Endothelial cell of umbilical vein (primary cell): ENCODE measurements around the gene PTPN2. TPM values are rescaled to one million over a fixed set of nuclear protein-coding genes. Genes with fewer than 3 reads are reported as not detected.

ENCODE experiments used
- BruUV-seq: library from RNA; stranded (reverse); fragments of 400-500 nt; replicated peaks from 2 replicates; lab custom pipeline; 2021; lab: Mats Ljungman, UMichigan
- CTCF ChIA-PET: fragments of 300-600, 350-600 bp; sonication (Branson Sonifier 250); formaldehyde crosslinking; loops from one replicate; lab custom pipeline; 2021; ENCODE audit warnings: antibody characterized with exemption, inconsistent platforms; lab: Charles Lee
- POLR2A ChIA-PET: fragments of 300-600, 350-600 bp; sonication (Branson Sonifier 250); formaldehyde crosslinking; loops from one replicate; lab custom pipeline; 2021; ENCODE audit warnings: antibody characterized with exemption, inconsistent platforms; lab: Charles Lee
- DNase-seq: peaks from one replicate; pipeline ENCODE4 v3.0.0-alpha.2; 2011; ENCODE audit warnings: low read depth, low spot score
- FAIRE-seq: peaks from 2 replicates; lab custom pipeline; 2011; peaks lifted over from hg19 to GRCh38; lab: Jason Lieb, UNC
- H2AFZ ChIP-seq: 2 replicates; pipeline ENCODE4 v1.6.0; 2012; ENCODE audit warnings: low read depth, low read length, control low read depth, inconsistent platforms
- H3K27ac ChIP-seq: 2 replicates; pipeline ENCODE4 v1.5.1; 2011; ENCODE audit warnings: low read depth, mild to moderate bottlenecking, control low read depth, low read length, moderate library complexity; ENCODE audit not compliant: insufficient read depth
- H3K27me3 ChIP-seq, 2 experiments: 2 replicates each; pipeline versions ENCODE4 v1.6.0 to v1.6.1; 2011; ENCODE audit warnings: low read length in 2 of 2, mixed read lengths in 1 of 2; ENCODE audit not compliant: control insufficient read depth in 2 of 2, insufficient read depth in 2 of 2
- H3K36me3 ChIP-seq, 2 experiments: 2 replicates in 1 of 2; 3 replicates in 1 of 2; pipeline ENCODE4 v1.5.1; 2011; ENCODE audit warnings: low read length in 2 of 2, mild to moderate bottlenecking in 1 of 2, moderate library complexity in 1 of 2; ENCODE audit not compliant: control insufficient read depth in 2 of 2, insufficient read depth in 2 of 2; ENCODE audit errors: extremely low read depth in 1 of 2
- H3K4me1 ChIP-seq: 3 replicates; pipeline ENCODE4 v1.5.1; 2011; ENCODE audit warnings: mild to moderate bottlenecking, low read length; ENCODE audit not compliant: control insufficient read depth, insufficient read depth; ENCODE audit errors: extremely low read depth
- H3K4me2 ChIP-seq: 2 replicates; pipeline ENCODE4 v1.6.1; 2011; ENCODE audit warnings: low read length, control low read depth, mixed read lengths; ENCODE audit not compliant: insufficient read depth
- H3K4me3 ChIP-seq, 3 experiments: fragments of 200-600 bp in 1 of 3; sonication (generic), shearing (Covaris generic) in 1 of 3; replicated peaks in 1 of 3; 2 replicates each; pipeline ENCODE4 v1.5.1; 2011 to 2016; ENCODE audit warnings: control low read depth in 3 of 3, low read length in 3 of 3, mild to moderate bottlenecking in 2 of 3, inconsistent platforms in 1 of 3, low read depth in 1 of 3, moderate library complexity in 1 of 3; ENCODE audit not compliant: insufficient read depth in 1 of 3
- H3K79me2 ChIP-seq: 2 replicates; pipeline ENCODE4 v1.6.0; 2012; ENCODE audit warnings: low read length, inconsistent platforms; ENCODE audit not compliant: control insufficient read depth, insufficient read depth
- H3K9ac ChIP-seq: replicated peaks from 2 replicates; pipeline ENCODE3; 2011; ENCODE audit warnings: low read length, control low read depth; ENCODE audit not compliant: insufficient read depth; ENCODE audit errors: extremely low read depth
- H3K9me1 ChIP-seq: replicated peaks from 3 replicates; pipeline ENCODE4 v1.6.0; 2011; ENCODE audit warnings: mild to moderate bottlenecking, low read length; ENCODE audit not compliant: control insufficient read depth, insufficient read depth; ENCODE audit errors: extremely low read depth
- H3K9me3 ChIP-seq: replicated peaks from 2 replicates; pipeline ENCODE4 v1.5.1; 2012; ENCODE audit warnings: low read length, inconsistent platforms; ENCODE audit not compliant: control insufficient read depth, insufficient read depth
- H4K20me1 ChIP-seq: replicated peaks from 2 replicates; pipeline ENCODE3; 2011; ENCODE audit warnings: mild to moderate bottlenecking, low read length; ENCODE audit not compliant: control insufficient read depth, insufficient read depth; ENCODE audit errors: extremely low read depth
- CTCF ChIP-seq, 2 donors: IDR thresholded peaks; 1 replicate in 1 of 2; 2 replicates in 1 of 2; pipeline ENCODE4 v1.5.1; 2011; ENCODE audit warnings: low read length in 2 of 2, mild to moderate bottlenecking in 2 of 2, moderate library complexity in 2 of 2, control low read depth in 1 of 2, inconsistent platforms in 1 of 2, low read depth in 1 of 2; ENCODE audit not compliant: insufficient read depth in 1 of 2; ENCODE audit errors: extremely low read depth in 1 of 2
- EZH2 ChIP-seq: IDR thresholded peaks from 2 replicates; pipeline ENCODE4 v1.6.1; 2012; ENCODE audit warnings: borderline replicate concordance, low read depth, mild to moderate bottlenecking, moderate library complexity, low read length, inconsistent platforms; ENCODE audit not compliant: severe bottlenecking
- FOS ChIP-seq: IDR thresholded peaks from 2 replicates; pipeline ENCODE4 v1.6.1; 2011; ENCODE audit warnings: mild to moderate bottlenecking, low read length, moderate library complexity, borderline replicate concordance; ENCODE audit not compliant: insufficient read depth
- GATA2 ChIP-seq: IDR thresholded peaks from 2 replicates; pipeline ENCODE4 v1.7.0; 2011; ENCODE audit warnings: low read depth, mild to moderate bottlenecking, moderate library complexity, mixed read lengths, low read length; ENCODE audit not compliant: insufficient read length, insufficient read depth
- JUN ChIP-seq: IDR thresholded peaks from 2 replicates; pipeline ENCODE4 v1.6.1; 2011; ENCODE audit warnings: borderline replicate concordance, low read depth; ENCODE audit not compliant: insufficient read length, insufficient read depth
- MAX ChIP-seq: IDR thresholded peaks from 2 replicates; pipeline ENCODE4 v1.6.1; 2011; ENCODE audit not compliant: insufficient read depth, insufficient read length
- MYC ChIP-seq: IDR thresholded peaks from one replicate; pipeline ENCODE4 v1.6.1; 2011; ENCODE audit warnings: mild to moderate bottlenecking, low read depth, low read length
- POLR2A ChIP-seq: IDR thresholded peaks from 2 replicates; pipeline ENCODE4 v1.6.1; 2012; ENCODE audit warnings: low read depth, mild to moderate bottlenecking, control low read depth, low read length
- POLR2AphosphoS5 ChIP-seq: IDR thresholded peaks from 2 replicates; pipeline ENCODE4 v1.6.1; 2012; ENCODE audit warnings: low read depth, mild to moderate bottlenecking, control low read depth, low read length, moderate library complexity; ENCODE audit not compliant: insufficient read depth
- dilution Hi-C: fragments of 300-500 bp; cut with MboI; formaldehyde crosslinking; loops from one replicate; pipeline ENCODE4 v1.15.0; 2019; ENCODE audit warnings: low sequenced_read_pairs; ENCODE audit not compliant: extremely low pct_ligation_motif_present
- intact Hi-C: fragments of 100-400 bp; cut with micrococcal nuclease; formaldehyde crosslinking; loops from one replicate; pipeline ENCODE4 v1.10.0; 2022
- polyA plus RNA-seq, 4 experiments: library from polyadenylated mRNA; depleted of rRNA in 3 of 4; stranded (reverse) in 3 of 4; unstranded in 1 of 4; fragments of >200 nt; gene quantifications; 2 replicates each; pipeline versions ENCODE4 v1.2.1 to v1.2.3, GENCODE V29; 2011 to 2012; ENCODE audit warnings: missing spikeins in 1 of 4
- total RNA-seq: library from RNA; stranded (reverse); gene quantifications from 2 replicates; pipeline ENCODE4 v1.2.3, GENCODE V29; 2021

Gene PTPN2
- total and polyA plus RNA-seq, 2 donors (not counting 3 experiments of a cell fraction or from before 2014, with no cell fraction given) = 8.2 to 20.9 TPM

GRCh38 chr18:12843420-12844350 lies 40.4 kb downstream of the PTPN2 start:
- no peaks in the 10 kb centered on the region for H3K9me3 ChIP-seq
- intact Hi-C loops (no loop called here), dilution Hi-C loops (no loop called here)
- no peak overlapping the region for H2AFZ ChIP-seq
- TF ChIP-seq MAX (no peak), MYC (no peak), JUN (no peak), CTCF (IDR thresholded peaks at IDR 0.05; ENCODE audit: extremely low read depth in 1 of 2, insufficient read depth in 1 of 2, low read depth in 1 of 2, low read length in 2 of 2) (no peak), FOS (no peak), GATA2 (no peak), EZH2 (no peak), POLR2AphosphoS5 (no peak), POLR2A (no peak)
- no peaks in the 10 kb centered on the region for H3K27me3 ChIP-seq
- H3K9ac ChIP-seq = no peak overlapping the region
- H3K27ac ChIP-seq = no peak overlapping the region
- no peaks in the 10 kb centered on the region for H3K4me1 ChIP-seq
- H3K4me2 ChIP-seq = no peak overlapping the region
- no peaks in the 10 kb centered on the region for H3K9me1 ChIP-seq
- H3K36me3 ChIP-seq = peaks cover 0 to 2% of the 10 kb centered on the region in 2 experiments
- H3K4me3 ChIP-seq = no peak overlapping the region
- no TSS peak for BruUV-seq
- ChIA-PET CTCF (interaction anchor here (0.8 to 0.9 kb wide), 2 partner anchors 8 to 100 kb away, joined by 3 to 4 read pairs; no protein-coding TSS in a partner anchor), POLR2A (no interaction called here)
- H3K79me2 ChIP-seq = peaks cover 6% of the 10 kb centered on the region
- FAIRE-seq (no peak), DNase-seq (no peak)
- no peaks in the 10 kb centered on the region for H4K20me1 ChIP-seq
